Measurements from ENCODE around the gene ZBTB5. TPM values are rescaled to one million over a fixed set of nuclear protein-coding genes. Genes with fewer than 3 reads are reported as not detected.

The ZBTB5 gene
- total RNA-seq, 1 experiment from 2014 or later, result 12.0 TPM

GRCh38 chr9:37424204-37424685, 41.0 kb downstream of the ZBTB5 start:
- DNase-seq (ENCODE audit: low read depth), result no peak

- no peak for DNase-seq (ENCODE audit: low read depth)
These were observed 41.7 kb downstream of the ZBTB5 start for GRCh38 chr9:37423508-37423907.

GRCh38 chr9:37422289-37423104, 42.8 kb downstream of the ZBTB5 start, which contains the start of gene GRHPR:
TSS of gene GRHPR (plus strand) at chr9:37422696. CDS start at chr9:37422751, 55 bp downstream.
- peak; percentile 73 for DNase-seq (ENCODE audit: low read depth)

- no peak for DNase-seq (ENCODE audit: low read depth)
These were observed 43.3 kb downstream of the ZBTB5 start for GRCh38 chr9:37421914-37422288.

- no peak for DNase-seq (ENCODE audit: low read depth)
These were observed 44.7 kb downstream of the ZBTB5 start for GRCh38 chr9:37420271-37421215.

GRCh38 chr9:37419204-37419603, 46.0 kb downstream of the ZBTB5 start:
- DNase-seq (ENCODE audit: low read depth), result no peak

GRCh38 chr9:37417857-37418618, 47.2 kb downstream of the ZBTB5 start:
- no peak for DNase-seq (ENCODE audit: low read depth)

GRCh38 chr9:37417252-37417803, 47.9 kb downstream of the ZBTB5 start:
- DNase-seq (ENCODE audit: low read depth), result no peak

GRCh38 chr9:37415011-37415719, 50.1 kb downstream of the ZBTB5 start:
- peak; percentile 73 for DNase-seq (ENCODE audit: low read depth)

GRCh38 chr9:37414503-37414943, 50.7 kb downstream of the ZBTB5 start:
- no peak for DNase-seq (ENCODE audit: low read depth)

GRCh38 chr9:37413311-37413710, 51.9 kb downstream of the ZBTB5 start:
- peak; percentile 92 for DNase-seq (ENCODE audit: low read depth)

GRCh38 chr9:37412431-37413151, 52.7 kb downstream of the ZBTB5 start:
- DNase-seq (ENCODE audit: low read depth), result peak; percentile 95

- DNase-seq (ENCODE audit: low read depth), result peak; percentile 36
These were observed 54.1 kb downstream of the ZBTB5 start for GRCh38 chr9:37410969-37411785.

GRCh38 chr9:37410354-37410861, 54.8 kb downstream of the ZBTB5 start:
- DNase-seq (ENCODE audit: low read depth), result no peak

GRCh38 chr9:37408933-37409710, 56.1 kb downstream of the ZBTB5 start:
- DNase-seq (ENCODE audit: low read depth), result no peak

- no peak for DNase-seq (ENCODE audit: low read depth)
These were observed 57.8 kb downstream of the ZBTB5 start for GRCh38 chr9:37407468-37407867.

- DNase-seq (ENCODE audit: low read depth), result no peak
These were observed 58.4 kb downstream of the ZBTB5 start for GRCh38 chr9:37406603-37407401.

Measured in RPMI7951 (cell line).